Astrocyte (in vitro differentiated cells and primary cell): ENCODE results near the gene TCF3. TPM values are rescaled to one million over a fixed set of nuclear protein-coding genes. Genes with fewer than 3 reads are reported as not detected.

ENCODE experiments used
- DNase-seq: peaks from one replicate; pipeline ENCODE4 v3.0.0-alpha.2; 2010; ENCODE audit warnings: low read depth
- FAIRE-seq: peaks from 2 replicates; lab custom pipeline; 2011; peaks lifted over from hg19 to GRCh38; lab: Jason Lieb, UNC
- H2AFZ ChIP-seq: 2 replicates; pipeline ENCODE4 v1.6.0; 2012; ENCODE audit warnings: low read depth, low read length, inconsistent platforms
- H3K27ac ChIP-seq: 2 replicates; pipeline ENCODE4 v1.5.1; 2011; ENCODE audit warnings: low read depth, low read length, inconsistent platforms
- H3K27me3 ChIP-seq: 2 replicates; pipeline ENCODE4 v1.6.0; 2011; ENCODE audit warnings: low read length, inconsistent platforms; ENCODE audit not compliant: insufficient read depth
- H3K36me3 ChIP-seq: 2 replicates; pipeline ENCODE4 v1.5.1; 2011; ENCODE audit warnings: low read length, inconsistent platforms; ENCODE audit not compliant: insufficient read depth
- H3K4me1 ChIP-seq: 2 replicates; pipeline ENCODE4 v1.5.1; 2011; ENCODE audit warnings: low read length, inconsistent platforms; ENCODE audit not compliant: insufficient read depth
- H3K4me2 ChIP-seq: 2 replicates; pipeline ENCODE4 v1.6.0; 2012; ENCODE audit warnings: low read length, inconsistent platforms
- H3K4me3 ChIP-seq: 2 replicates; pipeline ENCODE4 v1.5.1; 2011; ENCODE audit warnings: low read depth, mild to moderate bottlenecking, low read length, inconsistent platforms; ENCODE audit not compliant: insufficient read depth
- H3K79me2 ChIP-seq: 2 replicates; pipeline ENCODE4 v1.6.0; 2012; ENCODE audit warnings: mild to moderate bottlenecking, low read length, inconsistent platforms; ENCODE audit not compliant: insufficient read depth
- H3K9ac ChIP-seq: 2 replicates; pipeline ENCODE4 v1.6.0; 2012; ENCODE audit warnings: mild to moderate bottlenecking, low read length, inconsistent platforms
- H3K9me3 ChIP-seq: 2 replicates; pipeline ENCODE4 v1.5.1; 2012; ENCODE audit warnings: low read depth, mild to moderate bottlenecking, low read length, inconsistent platforms; ENCODE audit not compliant: insufficient read depth
- H4K20me1 ChIP-seq: 2 replicates; pipeline ENCODE4 v1.6.0; 2012; ENCODE audit warnings: low read length, inconsistent platforms; ENCODE audit not compliant: insufficient read depth
- H3K27ac Mint-ChIP-seq: one replicate; pipeline ENCODE4 v1.8.0; 2021; ENCODE audit warnings: mild to moderate bottlenecking, mixed read lengths; ENCODE audit not compliant: unreplicated experiment
- H3K27me3 Mint-ChIP-seq: one replicate; pipeline ENCODE4 v1.8.0; 2021; ENCODE audit warnings: low read depth, mixed read lengths; ENCODE audit not compliant: unreplicated experiment
- H3K36me3 Mint-ChIP-seq: one replicate; pipeline ENCODE4 v1.8.0; 2021; ENCODE audit warnings: low read depth, mixed read lengths; ENCODE audit not compliant: unreplicated experiment
- H3K4me1 Mint-ChIP-seq: one replicate; pipeline ENCODE4 v1.8.0; 2021; ENCODE audit warnings: low read depth, mixed read lengths; ENCODE audit not compliant: unreplicated experiment
- H3K4me3 Mint-ChIP-seq: one replicate; pipeline ENCODE4 v1.8.0; 2021; ENCODE audit warnings: mild to moderate bottlenecking, moderate library complexity, mixed read lengths; ENCODE audit not compliant: unreplicated experiment
- H3K9me3 Mint-ChIP-seq: one replicate; pipeline ENCODE4 v1.8.0; 2021; ENCODE audit warnings: mild to moderate bottlenecking, mixed read lengths; ENCODE audit not compliant: unreplicated experiment
- CTCF ChIP-seq: IDR thresholded peaks from 2 replicates; pipeline ENCODE4 v1.5.1; 2011; ENCODE audit warnings: low read depth, mild to moderate bottlenecking, inconsistent platforms, low read length, moderate library complexity; ENCODE audit not compliant: insufficient read depth
- EZH2 ChIP-seq: IDR thresholded peaks from 2 replicates; pipeline ENCODE4 v1.6.1; 2012; ENCODE audit warnings: mild to moderate bottlenecking, low read length, inconsistent platforms; ENCODE audit not compliant: insufficient read depth
- total RNA-seq: library from RNA; stranded (reverse); gene quantifications from 2 replicates; pipeline ENCODE4 v1.2.1, GENCODE V29; 2021

The TCF3 gene
- total RNA-seq, 1 donor from 2014 or later = 173 TPM

DNA sequence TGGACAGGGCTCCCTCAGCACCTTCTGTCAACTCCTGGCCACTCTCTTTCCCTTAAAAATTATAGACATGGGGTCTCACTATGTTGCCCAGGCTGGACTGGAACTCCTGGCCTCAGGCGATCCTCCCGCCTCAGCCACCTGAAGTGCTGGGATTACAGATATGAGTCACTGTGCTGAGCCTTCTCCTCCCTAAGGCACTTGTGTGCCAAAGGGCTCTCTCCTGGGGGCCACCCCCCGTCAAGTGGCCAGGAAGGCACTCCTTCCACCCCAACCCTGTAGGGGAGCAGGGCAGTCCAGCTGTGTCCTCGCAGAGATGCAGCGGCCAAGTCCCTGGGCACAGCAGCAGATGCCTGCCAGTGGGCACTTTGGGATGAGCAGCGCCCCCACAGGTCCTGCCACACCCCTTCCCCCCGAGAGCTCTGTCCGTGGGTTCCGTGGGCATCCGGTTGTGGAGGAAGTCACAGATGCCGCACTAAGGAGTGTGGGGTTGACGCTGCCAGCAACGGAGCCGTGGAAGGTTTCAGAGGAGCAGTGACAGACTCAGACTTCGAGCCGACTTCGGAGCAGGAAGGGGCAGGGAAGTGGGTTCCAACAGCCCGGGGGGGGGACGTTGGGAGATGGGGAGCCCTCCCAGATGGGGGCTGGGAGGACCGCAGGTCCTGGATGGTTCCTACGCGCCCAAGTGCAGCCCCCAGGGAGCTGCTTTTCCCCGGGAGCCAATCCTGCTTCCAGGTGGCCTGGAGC is 43.9 kb downstream of the TCF3 start:
- peaks cover 2% of the 10 kb centered on the region for H3K36me3 Mint-ChIP-seq
- H3K36me3 ChIP-seq = peaks cover 4% of the 10 kb centered on the region
- H2AFZ ChIP-seq = no peak overlapping the region
- no peaks in the 10 kb centered on the region for H3K27me3 ChIP-seq
- DNase-seq = no peak
- no peak for FAIRE-seq
- H3K27me3 Mint-ChIP-seq = no peaks in the 10 kb centered on the region
- H3K4me1 ChIP-seq = peaks cover 13% of the 10 kb centered on the region
- no peaks in the 10 kb centered on the region for H3K9me3 Mint-ChIP-seq
- no peak overlapping the region for H3K4me3 ChIP-seq
- H3K27ac ChIP-seq = no peak overlapping the region
- H3K9me3 ChIP-seq = no peaks in the 10 kb centered on the region
- H3K4me2 ChIP-seq = no peak overlapping the region
- H3K4me3 Mint-ChIP-seq = no peak overlapping the region
- H3K4me1 Mint-ChIP-seq = peaks cover 5% of the 10 kb centered on the region
- H3K79me2 ChIP-seq = peaks cover 17% of the 10 kb centered on the region
- no peak overlapping the region for H3K27ac Mint-ChIP-seq
- H3K9ac ChIP-seq = no peak overlapping the region
- H4K20me1 ChIP-seq = peaks cover 14% of the 10 kb centered on the region
- no peak for TF ChIP-seq CTCF
- TF ChIP-seq EZH2 = no peak

DNA sequence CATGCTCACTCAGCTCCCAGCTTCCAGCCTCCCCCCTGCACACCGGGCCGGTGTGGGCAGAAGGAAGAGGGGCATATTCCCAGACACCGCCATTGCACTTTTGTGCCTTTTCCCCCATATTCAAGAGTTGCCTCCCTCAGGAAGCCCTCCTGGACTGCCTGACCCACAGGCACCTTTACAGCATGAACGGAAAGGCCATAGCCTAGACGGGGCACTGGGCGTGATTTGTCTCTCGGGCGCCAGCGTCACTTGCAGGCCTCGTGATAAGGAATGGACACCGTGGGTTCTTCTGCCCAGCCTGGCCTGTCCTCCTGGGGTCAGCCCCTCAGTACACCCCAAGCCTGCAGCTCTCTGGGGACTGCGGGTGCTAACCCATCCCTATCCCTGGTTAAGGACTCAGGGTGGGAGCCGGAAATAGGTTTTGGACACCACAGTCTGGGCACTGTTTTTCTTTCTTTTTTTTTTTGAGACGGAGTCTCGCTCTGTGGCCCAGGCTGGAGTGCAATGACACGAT is 46.2 kb downstream of the TCF3 start:
- no peaks in the 10 kb centered on the region for H3K27me3 Mint-ChIP-seq
- Histone ChIP-seq H3K79me2 (peaks cover 41% of the 10 kb centered on the region), H3K4me2 (peak overlapping the region; percentile 91), H3K9ac (peak overlapping the region; percentile 95), H3K27ac (peak overlapping the region; percentile 84), H4K20me1 (peaks cover 32% of the 10 kb centered on the region), H3K9me3 (no peaks in the 10 kb centered on the region), H3K4me3 (peak overlapping the region; percentile 94), H3K4me1 (peaks cover 13% of the 10 kb centered on the region), H3K36me3 (peaks cover 2% of the 10 kb centered on the region), H2AFZ (peak overlapping the region; percentile 85), H3K27me3 (no peaks in the 10 kb centered on the region)
- peak overlapping the region; percentile 98 for H3K4me3 Mint-ChIP-seq
- FAIRE-seq = no peak
- H3K4me1 Mint-ChIP-seq = peaks cover 3% of the 10 kb centered on the region
- peaks cover 9% of the 10 kb centered on the region for H3K36me3 Mint-ChIP-seq
- no peak for DNase-seq
- TF ChIP-seq EZH2 = no peak
- no peak for TF ChIP-seq CTCF
- H3K9me3 Mint-ChIP-seq = no peaks in the 10 kb centered on the region
- peak overlapping the region; percentile 100 for H3K27ac Mint-ChIP-seq
